H9 (cell line): ENCODE data around the gene OR6C65. TPM values are rescaled to one million over a fixed set of nuclear protein-coding genes. Genes with fewer than 3 reads are reported as not detected.

ENCODE experiments used
- DNase-seq: peaks from one replicate; pipeline ENCODE4 v3.0.0-alpha.2; 2017
- H2AFZ ChIP-seq: one replicate; pipeline ENCODE4 v1.6.1; 2013; ENCODE audit warnings: mild to moderate bottlenecking, low read length, control low read depth, moderate library complexity
- H2AK5ac ChIP-seq: 2 replicates; pipeline ENCODE4 v1.6.1; 2013; ENCODE audit warnings: low read length, control low read depth, mixed read lengths; ENCODE audit not compliant: insufficient read length
- H2BK120ac ChIP-seq: one replicate; pipeline ENCODE4 v1.6.1; 2013; ENCODE audit warnings: low read depth, mild to moderate bottlenecking, low read length, control low read depth, inconsistent platforms; ENCODE audit not compliant: poor library complexity, severe bottlenecking
- H2BK12ac ChIP-seq: 2 replicates; pipeline ENCODE4 v1.6.1; 2013; ENCODE audit warnings: low read length, control low read depth, mixed read lengths, low read depth; ENCODE audit not compliant: insufficient read length
- H2BK15ac ChIP-seq: 2 replicates; pipeline ENCODE4 v1.6.1; 2013; ENCODE audit warnings: low read depth, low read length, control low read depth
- H2BK20ac ChIP-seq: one replicate; pipeline ENCODE4 v1.6.1; 2013; ENCODE audit warnings: low read depth, mild to moderate bottlenecking, low read length, control low read depth, inconsistent platforms; ENCODE audit not compliant: poor library complexity, severe bottlenecking
- H2BK5ac ChIP-seq: 2 replicates; pipeline ENCODE4 v1.6.1; 2013; ENCODE audit warnings: low read length, control low read depth, mixed read lengths; ENCODE audit not compliant: insufficient read length
- H3K14ac ChIP-seq: 2 replicates; pipeline ENCODE4 v1.6.1; 2013; ENCODE audit warnings: low read length, control low read depth; ENCODE audit not compliant: insufficient read depth
- H3K18ac ChIP-seq: 2 replicates; pipeline ENCODE4 v1.6.1; 2013; ENCODE audit warnings: low read depth, mild to moderate bottlenecking, mixed read lengths, low read length, control low read depth; ENCODE audit not compliant: insufficient read length
- H3K23ac ChIP-seq: 2 replicates; pipeline ENCODE4 v1.6.1; 2013; ENCODE audit warnings: low read length, control low read depth, mixed read lengths, low read depth; ENCODE audit not compliant: insufficient read length
- H3K23me2 ChIP-seq: 2 replicates; pipeline ENCODE4 v1.6.1; 2013; ENCODE audit warnings: low read depth, mild to moderate bottlenecking, mixed read lengths, low read length, control low read depth; ENCODE audit not compliant: insufficient read length, poor library complexity, severe bottlenecking
- H3K27ac ChIP-seq: 2 replicates; pipeline ENCODE4 v1.5.1; 2013; ENCODE audit warnings: low read length, control low read depth, mixed read lengths, low read depth; ENCODE audit not compliant: insufficient read length
- H3K27me3 ChIP-seq: 2 replicates; pipeline ENCODE4 v1.6.1; 2013; ENCODE audit warnings: low read length, control low read depth, inconsistent platforms; ENCODE audit not compliant: insufficient read depth
- H3K4ac ChIP-seq: 2 replicates; pipeline ENCODE4 v1.6.1; 2013; ENCODE audit warnings: low read depth, mild to moderate bottlenecking, control low read depth, inconsistent platforms, low read length, moderate library complexity
- H3K4me1 ChIP-seq: 2 replicates; pipeline ENCODE4 v1.6.1; 2013; ENCODE audit warnings: low read length, control low read depth, inconsistent platforms; ENCODE audit not compliant: insufficient read depth
- H3K4me2 ChIP-seq: 2 replicates; pipeline ENCODE4 v1.6.1; 2013; ENCODE audit warnings: low read length, control low read depth, mixed read lengths; ENCODE audit not compliant: insufficient read length, insufficient read depth
- H3K56ac ChIP-seq: 2 replicates; pipeline ENCODE4 v1.6.1; 2013; ENCODE audit warnings: low read depth, mild to moderate bottlenecking, mixed read lengths, low read length, control low read depth; ENCODE audit not compliant: insufficient read length
- H3K79me1 ChIP-seq: 2 replicates; pipeline ENCODE4 v1.6.1; 2013; ENCODE audit warnings: low read depth, mild to moderate bottlenecking, moderate library complexity, low read length, control low read depth, inconsistent platforms; ENCODE audit not compliant: insufficient read depth, poor library complexity, severe bottlenecking
- H3K79me2 ChIP-seq: 2 replicates; pipeline ENCODE4 v1.6.1; 2013; ENCODE audit warnings: low read length, control low read depth, inconsistent platforms; ENCODE audit not compliant: insufficient read depth
- H3K9ac ChIP-seq: 2 replicates; pipeline ENCODE4 v1.6.1; 2013; ENCODE audit warnings: low read length, control low read depth, mixed read lengths; ENCODE audit not compliant: insufficient read length; ENCODE audit errors: extremely low read depth
- H3K9me3 ChIP-seq: one replicate; pipeline ENCODE4 v1.6.1; 2013; ENCODE audit warnings: low read depth, low read length, inconsistent platforms; ENCODE audit not compliant: control insufficient read depth
- H3T11ph ChIP-seq: one replicate; pipeline ENCODE4 v1.6.1; 2013; ENCODE audit warnings: mild to moderate bottlenecking, low read length, control low read depth, inconsistent platforms
- H4K20me1 ChIP-seq: one replicate; pipeline ENCODE4 v1.6.1; 2013; ENCODE audit not compliant: control insufficient read depth, insufficient read length, insufficient read depth
- H4K5ac ChIP-seq: 2 replicates; pipeline ENCODE4 v1.6.1; 2013; ENCODE audit warnings: low read depth, mild to moderate bottlenecking, mixed read lengths, low read length, control low read depth; ENCODE audit not compliant: insufficient read length
- H4K8ac ChIP-seq: replicated peaks from 2 replicates; pipeline ENCODE4 v1.6.1; 2013; ENCODE audit warnings: low read length, control low read depth, mixed read lengths, low read depth; ENCODE audit not compliant: insufficient read length
- H4K91ac ChIP-seq: 2 replicates; pipeline ENCODE4 v1.6.1; 2013; ENCODE audit warnings: low read depth, mild to moderate bottlenecking, moderate library complexity, mixed read lengths, low read length, control low read depth; ENCODE audit not compliant: insufficient read length
- H3K27ac Mint-ChIP-seq, 3 experiments: 2 replicates in 2 of 3; 3 replicates in 1 of 3; pipeline ENCODE4 v1.8.0; 2020 to 2021; ENCODE audit warnings: mixed read lengths in 3 of 3, mild to moderate bottlenecking in 1 of 3, moderate library complexity in 1 of 3
- H3K27me3 Mint-ChIP-seq: 2 replicates; pipeline ENCODE4 v1.8.0; 2021; ENCODE audit warnings: low read depth, mild to moderate bottlenecking, moderate library complexity, mixed read lengths
- H3K36me3 Mint-ChIP-seq, 3 experiments: 2 replicates in 2 of 3; 3 replicates in 1 of 3; pipeline ENCODE4 v1.8.0; 2020 to 2021; ENCODE audit warnings: low read depth in 3 of 3, mixed read lengths in 3 of 3; ENCODE audit not compliant: insufficient read depth in 1 of 3
- H3K4me1 Mint-ChIP-seq, 2 experiments: 2 replicates each; pipeline ENCODE4 v1.8.0; 2020; ENCODE audit warnings: mixed read lengths in 2 of 2
- H3K4me3 Mint-ChIP-seq, 2 experiments: 2 replicates in 1 of 2; 3 replicates in 1 of 2; pipeline ENCODE4 v1.8.0; 2020 to 2021; ENCODE audit warnings: mild to moderate bottlenecking in 2 of 2, mixed read lengths in 2 of 2, moderate library complexity in 1 of 2
- H3K9me3 Mint-ChIP-seq, 2 experiments: 2 replicates in 1 of 2; 3 replicates in 1 of 2; pipeline ENCODE4 v1.8.0; 2020; ENCODE audit warnings: mild to moderate bottlenecking in 2 of 2, mixed read lengths in 2 of 2, moderate library complexity in 1 of 2
- CTCF ChIP-seq: fragments of 200-600 bp; sonication (generic); conservative IDR thresholded peaks from 3 replicates; pipeline ENCODE4 v1.8.0; 2021; ENCODE audit warnings: antibody characterized with exemption, mild to moderate bottlenecking
- WGBS: extraction: QIAGEN DNeasy Blood & Tissue Kit; methylation state at CpG from one replicate; pipeline ENCODE4 v1.1.7; 2013; ENCODE audit warnings: missing lambda C conversion rate, low lambda C conversion rate, mixed read lengths; ENCODE audit not compliant: insufficient read length; ENCODE audit errors: extremely low coverage; 5-methylcytosine and 5-hydroxymethylcytosine counted together
- total RNA-seq: library from RNA; stranded (reverse); gene quantifications from 2 replicates; pipeline ENCODE4 v1.2.1, GENCODE V29; 2021

OR6C65 gene
- total RNA-seq, 1 experiment from 2014 or later, result not detected

- no peaks in the 10 kb centered on the region for H3K9me3 ChIP-seq
- no peak overlapping the region for H3T11ph ChIP-seq
- H3K23ac ChIP-seq, result no peak overlapping the region
- H3K27me3 Mint-ChIP-seq, result no peaks in the 10 kb centered on the region
- no peak overlapping the region for H4K5ac ChIP-seq
- H2BK5ac ChIP-seq, result no peak overlapping the region
- H3K36me3 Mint-ChIP-seq, result no peaks in the 10 kb centered on the region
- H3K18ac ChIP-seq, result peak overlapping the region; percentile 17
- H4K8ac ChIP-seq, result no peak overlapping the region
- no peak overlapping the region for H3K4ac ChIP-seq
- H2AFZ ChIP-seq, result no peak overlapping the region
- H3K9ac ChIP-seq, result no peak overlapping the region
- H2BK120ac ChIP-seq, result no peak overlapping the region
- peaks cover 0 to 2% of the 10 kb centered on the region in 2 experiments; a peak in 2 of 4 replicates for H3K4me1 Mint-ChIP-seq
- no peaks in the 10 kb centered on the region for H3K79me1 ChIP-seq
- H3K9me3 Mint-ChIP-seq, result no peaks in the 10 kb centered on the region; a peak in 2 of 5 replicates
- no peak overlapping the region for H3K4me2 ChIP-seq
- H3K4me3 Mint-ChIP-seq, result no peak overlapping the region
- H3K27ac Mint-ChIP-seq, result no peak overlapping the region
- H3K79me2 ChIP-seq, result no peaks in the 10 kb centered on the region
- H2BK15ac ChIP-seq, result no peak overlapping the region
- H3K56ac ChIP-seq, result peak overlapping the region; percentile 3
- no peak overlapping the region for H3K27ac ChIP-seq
- DNase-seq, result peak; percentile 29
- no peaks in the 10 kb centered on the region for H3K23me2 ChIP-seq
- no peaks in the 10 kb centered on the region for H4K20me1 ChIP-seq
- H3K14ac ChIP-seq, result no peak overlapping the region
- no peaks in the 10 kb centered on the region for H3K27me3 ChIP-seq
- TF ChIP-seq CTCF, result no peak
- peak overlapping the region; percentile 79 for H2BK12ac ChIP-seq
- no CpG with 5 or more reads among the region's 2 CpGs for WGBS
- no peak overlapping the region for H2AK5ac ChIP-seq
- H3K4me1 ChIP-seq, result no peaks in the 10 kb centered on the region
- no peak overlapping the region for H4K91ac ChIP-seq
- no peak overlapping the region for H2BK20ac ChIP-seq
Measured at GRCh38 chr12:55420307-55420962, 20.1 kb downstream of the OR6C65 start.
